GOT3 (cell line): ENCODE data around the gene COL24A1.
"Not testable (repeated sequence)": the region's sequence is repeated elsewhere in the genome, so short reads cannot be mapped to it uniquely, and the experiment has no call there.

ENCODE experiments used
- DNase-seq: peaks from one replicate; lab custom pipeline; 2025; ENCODE audit warnings: mixed read lengths; lab: John Stamatoyannopoulos, UW

Gene COL24A1

GRCh38 chr1:86082183-86082582, 74.4 kb downstream of the COL24A1 start:
- DNase-seq: no peak

GRCh38 chr1:86072474-86072873, 84.1 kb downstream of the COL24A1 start:
- not testable (repeated sequence) for DNase-seq

GRCh38 chr1:86071870-86072269, 84.7 kb downstream of the COL24A1 start:
- DNase-seq: not testable (repeated sequence)

GRCh38 chr1:86069757-86070145, 86.8 kb downstream of the COL24A1 start:
- DNase-seq: no peak

GRCh38 chr1:86068841-86069756, 87.5 kb downstream of the COL24A1 start:
- DNase-seq: no peak

GRCh38 chr1:86068271-86068721, 88.3 kb downstream of the COL24A1 start:
- no peak for DNase-seq

GRCh38 chr1:86067626-86068025, 88.9 kb downstream of the COL24A1 start:
- DNase-seq: no peak

- no peak for DNase-seq
Observed at GRCh38 chr1:86064899-86065298, 91.7 kb downstream of the COL24A1 start.

GRCh38 chr1:86063721-86064120, 92.9 kb downstream of the COL24A1 start:
- no peak for DNase-seq

- no peak for DNase-seq
Observed at GRCh38 chr1:86062453-86062852, 94.1 kb downstream of the COL24A1 start.

GRCh38 chr1:86061551-86061990, 95.0 kb downstream of the COL24A1 start:
- DNase-seq: no peak

- DNase-seq: no peak
Observed at GRCh38 chr1:86054396-86054795, 102.2 kb downstream of the COL24A1 start.

GRCh38 chr1:86052948-86053698, 103.4 kb downstream of the COL24A1 start:
- no peak for DNase-seq

GRCh38 chr1:86035101-86035500, 121.5 kb downstream of the COL24A1 start:
- DNase-seq: no peak

- no peak for DNase-seq
Observed at GRCh38 chr1:86030180-86030579, 126.4 kb downstream of the COL24A1 start.

GRCh38 chr1:86018283-86018923, 138.2 kb downstream of the COL24A1 start:
- DNase-seq: no peak

- no peak for DNase-seq
Observed at GRCh38 chr1:86016076-86016759, 140.4 kb downstream of the COL24A1 start.

GRCh38 chr1:86015375-86015774, 141.2 kb downstream of the COL24A1 start:
- no peak for DNase-seq

GRCh38 chr1:86000601-86001000, 156.0 kb downstream of the COL24A1 start:
- no peak for DNase-seq

- no peak for DNase-seq
Observed at GRCh38 chr1:85998105-85998855, 158.3 kb downstream of the COL24A1 start.

GRCh38 chr1:85992791-85993190, 163.8 kb downstream of the COL24A1 start:
- no peak for DNase-seq
